Nucleus accumbens (tissue), 56 donors: ENCODE data around the gene PLAAT2.

Experiments
- DNase-seq, 56 donors: peaks; one replicate each; lab custom pipeline; 2025; lab: John Stamatoyannopoulos, UW

Gene PLAAT2

GRCh38 chr11:63527667-63528066 lies 35.5 kb downstream of the PLAAT2 start:
- DNase-seq, result no peak

- no peak for DNase-seq
Observed at GRCh38 chr11:63523151-63523550, 40.0 kb downstream of the PLAAT2 start.

GRCh38 chr11:63521896-63522295 lies 41.3 kb downstream of the PLAAT2 start:
- DNase-seq, result no peak

GRCh38 chr11:63520606-63521170 lies 42.5 kb downstream of the PLAAT2 start:
- no peak for DNase-seq

GRCh38 chr11:63518548-63518947 lies 44.6 kb downstream of the PLAAT2 start:
- no peak for DNase-seq

- DNase-seq, result no peak
Observed at GRCh38 chr11:63517156-63517555, 46.0 kb downstream of the PLAAT2 start.

GRCh38 chr11:63516109-63516508 lies 47.1 kb downstream of the PLAAT2 start:
- no peak for DNase-seq

- no peak for DNase-seq
Observed at GRCh38 chr11:63512816-63513215, 50.4 kb downstream of the PLAAT2 start.

GRCh38 chr11:63511048-63511748 lies 52.0 kb downstream of the PLAAT2 start:
- DNase-seq, result peak in 14 of 56 donors; percentile 14 to 62 (median 35)

- DNase-seq, result peak in 54 of 56 donors; percentile 30 to 94 (median 82)
Observed at GRCh38 chr11:63510360-63511047, 52.7 kb downstream of the PLAAT2 start.

GRCh38 chr11:63508745-63509144 lies 54.4 kb downstream of the PLAAT2 start:
- no peak for DNase-seq

- peak in 48 of 56 donors; percentile 23 to 84 (median 64) for DNase-seq
Observed at GRCh38 chr11:63508009-63508408, 55.2 kb downstream of the PLAAT2 start.

- DNase-seq, result no peak
Observed at GRCh38 chr11:63507511-63507910, 55.7 kb downstream of the PLAAT2 start.

GRCh38 chr11:63506876-63507275 lies 56.3 kb downstream of the PLAAT2 start:
- DNase-seq, result no peak

GRCh38 chr11:63505857-63506528 lies 57.2 kb downstream of the PLAAT2 start, which contains the start of gene LGALS12:
LGALS12 (plus strand) TSS chr11:63506084; CDS start chr11:63506459, 375 bp downstream.
- no peak for DNase-seq

- peak in 17 of 56 donors; percentile 7 to 62 (median 24) for DNase-seq
Observed at GRCh38 chr11:63504933-63505586, 58.1 kb downstream of the PLAAT2 start.

GRCh38 chr11:63504054-63504453 lies 59.1 kb downstream of the PLAAT2 start:
- no peak for DNase-seq

- DNase-seq, result no peak
Observed at GRCh38 chr11:63503492-63503891, 59.7 kb downstream of the PLAAT2 start.
